ENCODE data around the gene ALCAM.

ALCAM gene

GRCh38 chr3:105579439-105579838 is 212.7 kb downstream of the ALCAM start:
- TF ChIP-seq, protein P1, sequence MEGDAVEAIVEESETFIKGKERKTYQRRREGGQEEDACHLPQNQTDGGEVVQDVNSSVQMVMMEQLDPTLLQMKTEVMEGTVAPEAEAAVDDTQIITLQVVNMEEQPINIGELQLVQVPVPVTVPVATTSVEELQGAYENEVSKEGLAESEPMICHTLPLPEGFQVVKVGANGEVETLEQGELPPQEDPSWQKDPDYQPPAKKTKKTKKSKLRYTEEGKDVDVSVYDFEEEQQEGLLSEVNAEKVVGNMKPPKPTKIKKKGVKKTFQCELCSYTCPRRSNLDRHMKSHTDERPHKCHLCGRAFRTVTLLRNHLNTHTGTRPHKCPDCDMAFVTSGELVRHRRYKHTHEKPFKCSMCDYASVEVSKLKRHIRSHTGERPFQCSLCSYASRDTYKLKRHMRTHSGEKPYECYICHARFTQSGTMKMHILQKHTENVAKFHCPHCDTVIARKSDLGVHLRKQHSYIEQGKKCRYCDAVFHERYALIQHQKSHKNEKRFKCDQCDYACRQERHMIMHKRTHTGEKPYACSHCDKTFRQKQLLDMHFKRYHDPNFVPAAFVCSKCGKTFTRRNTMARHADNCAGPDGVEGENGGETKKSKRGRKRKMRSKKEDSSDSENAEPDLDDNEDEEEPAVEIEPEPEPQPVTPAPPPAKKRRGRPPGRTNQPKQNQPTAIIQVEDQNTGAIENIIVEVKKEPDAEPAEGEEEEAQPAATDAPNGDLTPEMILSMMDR (IDR thresholded peaks at IDR 0.05; ENCODE audit: insufficient read depth, low read length): no peak
- TF ChIP-seq REST (IDR thresholded peaks at IDR 0.05; ENCODE audit: insufficient replicate concordance, low read depth): no peak
- no peak for TF ChIP-seq SPI1 (IDR thresholded peaks at IDR 0.05; ENCODE audit: borderline replicate concordance, low read depth)
- TF ChIP-seq GABPA (IDR thresholded peaks at IDR 0.05; ENCODE audit: low read depth): no peak
- TF ChIP-seq POLR2AphosphoS5 (IDR thresholded peaks at IDR 0.05; ENCODE audit: low read depth): no peak
- DNase-seq (ENCODE audit: low read depth in 1 of 2, low spot score in 1 of 2): no peak
- Histone ChIP-seq H3K4me3 (replicated peaks; ENCODE audit: insufficient read depth, low read length) (no peak overlapping the region), H3K27ac (replicated peaks) (no peak overlapping the region), H3K27me3 (ENCODE audit: insufficient read depth, poor library complexity, severe bottlenecking) (no peaks in the 10 kb centered on the region)

DNA sequence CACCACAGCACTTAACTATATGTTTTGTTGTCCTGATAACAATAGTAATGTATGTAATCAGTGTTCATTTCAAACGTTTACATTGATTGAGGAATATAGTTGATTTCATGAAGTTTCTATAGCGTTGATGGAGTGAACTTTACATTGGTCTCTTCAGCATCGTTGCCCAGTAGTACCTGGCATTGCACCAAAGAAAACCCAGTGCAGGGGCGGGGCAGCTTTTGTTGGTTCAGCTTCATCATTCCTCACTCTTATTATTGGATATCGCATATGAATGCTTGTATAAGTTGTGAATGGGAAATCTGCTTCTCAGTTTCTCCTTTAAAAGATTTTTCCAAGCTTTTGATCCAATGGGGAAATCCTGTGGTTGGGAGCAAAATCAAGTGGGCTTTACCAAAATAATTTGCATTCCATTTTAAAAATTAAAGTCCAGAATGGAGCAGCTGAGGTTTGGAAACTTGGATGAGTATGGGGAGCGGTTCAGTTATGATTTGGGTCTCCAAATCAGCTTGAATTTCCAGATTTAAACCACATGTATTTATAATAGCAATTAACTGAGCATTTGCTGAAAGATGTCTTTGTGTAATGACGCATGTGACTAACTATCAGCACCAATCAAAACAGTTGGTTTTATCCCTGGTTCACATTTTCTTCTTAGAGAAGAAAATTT is 213.7 kb downstream of the ALCAM start:
- no peak overlapping the region for H3K27ac ChIP-seq (replicated peaks)
- no peak overlapping the region for H3K4me3 ChIP-seq (replicated peaks; ENCODE audit: insufficient read depth, low read length)
- H3K27me3 ChIP-seq (ENCODE audit: insufficient read depth, poor library complexity, severe bottlenecking): no peaks in the 10 kb centered on the region
- TF ChIP-seq SPI1 (IDR thresholded peaks at IDR 0.05; ENCODE audit: borderline replicate concordance, low read depth) (no peak), REST (IDR thresholded peaks at IDR 0.05; ENCODE audit: insufficient replicate concordance, low read depth) (no peak), GABPA (IDR thresholded peaks at IDR 0.05; ENCODE audit: low read depth) (no peak), POLR2AphosphoS5 (IDR thresholded peaks at IDR 0.05; ENCODE audit: low read depth) (no peak)
- TF ChIP-seq, protein P1 (IDR thresholded peaks at IDR 0.05; ENCODE audit: insufficient read depth, low read length): no peak
- no peak for DNase-seq (ENCODE audit: low read depth in 1 of 2, low spot score in 1 of 2)

DNA sequence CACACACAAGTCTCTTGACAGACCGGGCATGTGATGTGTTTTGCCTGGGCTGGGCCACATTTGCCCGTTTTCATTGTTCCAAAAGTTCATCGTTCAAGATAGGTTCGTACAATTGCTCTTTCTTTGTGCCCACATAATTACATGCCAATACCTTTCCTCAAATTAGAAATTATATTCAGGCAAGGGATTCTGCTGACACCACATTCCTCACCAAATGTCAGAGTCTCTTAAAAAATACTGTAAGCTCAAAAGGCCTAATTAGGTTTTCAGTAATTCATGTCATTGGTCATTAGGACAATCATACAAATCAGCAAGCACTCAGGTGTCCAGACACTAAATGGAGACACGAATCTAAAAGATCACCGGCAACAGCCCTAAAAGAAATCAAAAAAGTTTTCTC is 215.3 kb downstream of the ALCAM start:
- Histone ChIP-seq H3K27ac (replicated peaks) (no peak overlapping the region), H3K4me3 (replicated peaks; ENCODE audit: insufficient read depth, low read length) (no peak overlapping the region), H3K27me3 (ENCODE audit: insufficient read depth, poor library complexity, severe bottlenecking) (no peaks in the 10 kb centered on the region)
- TF ChIP-seq, protein P1 (IDR thresholded peaks at IDR 0.05; ENCODE audit: insufficient read depth, low read length): no peak
- TF ChIP-seq REST (IDR thresholded peaks at IDR 0.05; ENCODE audit: insufficient replicate concordance, low read depth) (no peak), SPI1 (IDR thresholded peaks at IDR 0.05; ENCODE audit: borderline replicate concordance, low read depth) (no peak), GABPA (IDR thresholded peaks at IDR 0.05; ENCODE audit: low read depth) (no peak), POLR2AphosphoS5 (IDR thresholded peaks at IDR 0.05; ENCODE audit: low read depth) (no peak)
- DNase-seq (ENCODE audit: low read depth in 1 of 2, low spot score in 1 of 2): no peak
